ENCODE measurements around the gene IFT25.
"Not testable (repeated sequence)": the region's sequence is repeated elsewhere in the genome, so short reads cannot be mapped to it uniquely, and the experiment has no call there.

The IFT25 gene

GRCh38 chr1:53893999-53894636 is 51.4 kb downstream of the IFT25 start, which contains the start of gene DIO1:
Gene DIO1 (plus strand): TSS chr1:53894187. CDS start chr1:53894211, 24 bp downstream.
- Histone ChIP-seq H3K4me3 (ENCODE audit: low read depth in 1 of 2, low read length in 2 of 2) (no peak within 1 kb of the TSS), H3K27ac (ENCODE audit: low read depth, low read length) (no peak within 1 kb of the TSS), H3K27me3 (ENCODE audit: control insufficient read depth in 1 of 2, insufficient read depth in 2 of 2, low read length in 2 of 2) (no peaks in the 10 kb centered on the region), H3K36me3 (ENCODE audit: insufficient read depth, low read length) (no peaks in the 10 kb centered on the region), H3K4me1 (ENCODE audit: insufficient read depth, low read length) (peaks cover 29% of the 10 kb centered on the region), H3K9me3 (ENCODE audit: low read length) (no peaks in the 10 kb centered on the region), H3K9ac (ENCODE audit: low read length) (no peak within 1 kb of the TSS)

- Histone ChIP-seq H3K9me3 (ENCODE audit: low read length) (no peaks in the 10 kb centered on the region), H3K36me3 (ENCODE audit: insufficient read depth, low read length) (no peaks in the 10 kb centered on the region), H3K27ac (ENCODE audit: low read depth, low read length) (no peak overlapping the region), H3K27me3 (ENCODE audit: control insufficient read depth in 1 of 2, insufficient read depth in 2 of 2, low read length in 2 of 2) (no peaks in the 10 kb centered on the region), H3K4me1 (ENCODE audit: insufficient read depth, low read length) (peaks cover 27% of the 10 kb centered on the region), H3K9ac (ENCODE audit: low read length) (no peak overlapping the region), H3K4me3 (ENCODE audit: low read depth in 1 of 2, low read length in 2 of 2) (no peak overlapping the region)
These were observed 52.6 kb downstream of the IFT25 start for GRCh38 chr1:53892911-53893310.

- no peak overlapping the region for H3K27ac ChIP-seq (ENCODE audit: low read depth, low read length)
- H3K9me3 ChIP-seq (ENCODE audit: low read length) = no peaks in the 10 kb centered on the region
- peaks cover 4% of the 10 kb centered on the region for H3K36me3 ChIP-seq (ENCODE audit: insufficient read depth, low read length)
- peaks cover 21% of the 10 kb centered on the region for H3K4me1 ChIP-seq (ENCODE audit: insufficient read depth, low read length)
- no peak overlapping the region for H3K9ac ChIP-seq (ENCODE audit: low read length)
- H3K4me3 ChIP-seq (ENCODE audit: low read depth in 1 of 2, low read length in 2 of 2) = no peak overlapping the region
- H3K27me3 ChIP-seq (ENCODE audit: control insufficient read depth in 1 of 2, insufficient read depth in 2 of 2, low read length in 2 of 2) = no peaks in the 10 kb centered on the region
These were observed 53.8 kb downstream of the IFT25 start for GRCh38 chr1:53891678-53892077.

GRCh38 chr1:53891018-53891417 is 54.5 kb downstream of the IFT25 start:
- H3K36me3 ChIP-seq (ENCODE audit: insufficient read depth, low read length) = peaks cover 4% of the 10 kb centered on the region
- no peaks in the 10 kb centered on the region for H3K9me3 ChIP-seq (ENCODE audit: low read length)
- peaks cover 16% of the 10 kb centered on the region for H3K4me1 ChIP-seq (ENCODE audit: insufficient read depth, low read length)
- no peak overlapping the region for H3K27ac ChIP-seq (ENCODE audit: low read depth, low read length)
- H3K9ac ChIP-seq (ENCODE audit: low read length) = no peak overlapping the region
- H3K27me3 ChIP-seq (ENCODE audit: control insufficient read depth in 1 of 2, insufficient read depth in 2 of 2, low read length in 2 of 2) = no peaks in the 10 kb centered on the region
- no peak overlapping the region for H3K4me3 ChIP-seq (ENCODE audit: low read depth in 1 of 2, low read length in 2 of 2)

- H3K9ac ChIP-seq (ENCODE audit: low read length) = peak overlapping the region; percentile 90
- no peaks in the 10 kb centered on the region for H3K27me3 ChIP-seq (ENCODE audit: control insufficient read depth in 1 of 2, insufficient read depth in 2 of 2, low read length in 2 of 2)
- peaks cover 16% of the 10 kb centered on the region for H3K4me1 ChIP-seq (ENCODE audit: insufficient read depth, low read length)
- H3K9me3 ChIP-seq (ENCODE audit: low read length) = no peaks in the 10 kb centered on the region
- H3K36me3 ChIP-seq (ENCODE audit: insufficient read depth, low read length) = peaks cover 4% of the 10 kb centered on the region
- H3K4me3 ChIP-seq (ENCODE audit: low read depth in 1 of 2, low read length in 2 of 2) = peak overlapping the region in 1 of 2 donors; percentile 100
- H3K27ac ChIP-seq (ENCODE audit: low read depth, low read length) = peak overlapping the region; percentile 71
These were observed 55.0 kb downstream of the IFT25 start for GRCh38 chr1:53890522-53890941.

- Histone ChIP-seq H3K27ac (ENCODE audit: low read depth, low read length) (peak within 1 kb of the TSS; percentile 71), H3K36me3 (ENCODE audit: insufficient read depth, low read length) (peaks cover 4% of the 10 kb centered on the region), H3K4me1 (ENCODE audit: insufficient read depth, low read length) (peaks cover 16% of the 10 kb centered on the region), H3K27me3 (ENCODE audit: control insufficient read depth in 1 of 2, insufficient read depth in 2 of 2, low read length in 2 of 2) (no peaks in the 10 kb centered on the region), H3K4me3 (ENCODE audit: low read depth in 1 of 2, low read length in 2 of 2) (peak within 1 kb of the TSS; percentile 92 to 100), H3K9me3 (ENCODE audit: low read length) (no peaks in the 10 kb centered on the region), H3K9ac (ENCODE audit: low read length) (peak within 1 kb of the TSS; percentile 90)
These were observed 55.9 kb downstream of the IFT25 start, which contains the start of gene YIPF1 for GRCh38 chr1:53889304-53890298. Gene YIPF1 (minus strand): TSS chr1:53889797. CDS start chr1:53888937, 860 bp downstream.

- Histone ChIP-seq H3K27ac (ENCODE audit: low read depth, low read length) (no peak overlapping the region), H3K4me3 (ENCODE audit: low read depth in 1 of 2, low read length in 2 of 2) (peak overlapping the region in 1 of 2 donors; percentile 100), H3K36me3 (ENCODE audit: insufficient read depth, low read length) (peaks cover 4% of the 10 kb centered on the region), H3K4me1 (ENCODE audit: insufficient read depth, low read length) (peaks cover 16% of the 10 kb centered on the region), H3K9ac (ENCODE audit: low read length) (peak overlapping the region; percentile 74), H3K9me3 (ENCODE audit: low read length) (no peaks in the 10 kb centered on the region), H3K27me3 (ENCODE audit: control insufficient read depth in 1 of 2, insufficient read depth in 2 of 2, low read length in 2 of 2) (no peaks in the 10 kb centered on the region)
These were observed 56.8 kb downstream of the IFT25 start for GRCh38 chr1:53888681-53889080.

- H3K9ac ChIP-seq (ENCODE audit: low read length); H3K36me3 ChIP-seq (ENCODE audit: insufficient read depth, low read length); H3K9me3 ChIP-seq (ENCODE audit: low read length); H3K27ac ChIP-seq (ENCODE audit: low read depth, low read length); H3K27me3 ChIP-seq (ENCODE audit: control insufficient read depth in 1 of 2, insufficient read depth in 2 of 2, low read length in 2 of 2); H3K4me3 ChIP-seq (ENCODE audit: low read depth in 1 of 2, low read length in 2 of 2); H3K4me1 ChIP-seq (ENCODE audit: insufficient read depth, low read length): not testable (repeated sequence)
These were observed 61.9 kb downstream of the IFT25 start for GRCh38 chr1:53883600-53883999.

- not testable (repeated sequence) for H3K9me3 ChIP-seq (ENCODE audit: low read length); H3K4me1 ChIP-seq (ENCODE audit: insufficient read depth, low read length); H3K27me3 ChIP-seq (ENCODE audit: control insufficient read depth in 1 of 2, insufficient read depth in 2 of 2, low read length in 2 of 2); H3K9ac ChIP-seq (ENCODE audit: low read length); H3K27ac ChIP-seq (ENCODE audit: low read depth, low read length); H3K4me3 ChIP-seq (ENCODE audit: low read depth in 1 of 2, low read length in 2 of 2)
- H3K36me3 ChIP-seq (ENCODE audit: insufficient read depth, low read length) = peaks cover 19% of the 10 kb centered on the region
These were observed 63.6 kb downstream of the IFT25 start for GRCh38 chr1:53881853-53882252.

GRCh38 chr1:53878492-53879105 is 66.9 kb downstream of the IFT25 start:
- peaks cover 40% of the 10 kb centered on the region for H3K36me3 ChIP-seq (ENCODE audit: insufficient read depth, low read length)
- H3K4me3 ChIP-seq (ENCODE audit: low read depth in 1 of 2, low read length in 2 of 2) = no peak overlapping the region
- H3K9me3 ChIP-seq (ENCODE audit: low read length) = no peaks in the 10 kb centered on the region
- H3K4me1 ChIP-seq (ENCODE audit: insufficient read depth, low read length) = no peaks in the 10 kb centered on the region
- H3K9ac ChIP-seq (ENCODE audit: low read length) = no peak overlapping the region
- H3K27ac ChIP-seq (ENCODE audit: low read depth, low read length) = no peak overlapping the region
- no peaks in the 10 kb centered on the region for H3K27me3 ChIP-seq (ENCODE audit: control insufficient read depth in 1 of 2, insufficient read depth in 2 of 2, low read length in 2 of 2)

- H3K36me3 ChIP-seq (ENCODE audit: insufficient read depth, low read length) = peaks cover 49% of the 10 kb centered on the region
- not testable (repeated sequence) for H3K4me1 ChIP-seq (ENCODE audit: insufficient read depth, low read length); H3K9ac ChIP-seq (ENCODE audit: low read length); H3K27ac ChIP-seq (ENCODE audit: low read depth, low read length); H3K27me3 ChIP-seq (ENCODE audit: control insufficient read depth in 1 of 2, insufficient read depth in 2 of 2, low read length in 2 of 2); H3K9me3 ChIP-seq (ENCODE audit: low read length); H3K4me3 ChIP-seq (ENCODE audit: low read depth in 1 of 2, low read length in 2 of 2)
These were observed 70.3 kb downstream of the IFT25 start for GRCh38 chr1:53875150-53875549.
